Kidney (tissue), 14 donors: Measurements from ENCODE around the gene NEURL1B. TPM values are rescaled to one million over a fixed set of nuclear protein-coding genes. Genes with fewer than 3 reads are reported as not detected.

Experiments used
- DNase-seq, 5 donors: peaks; one replicate each; pipeline ENCODE4 v3.0.0-alpha.2; 2013 to 2020
- FAIRE-seq: peaks from 2 replicates; lab custom pipeline; 2012; peaks lifted over from hg19 to GRCh38; lab: Jason Lieb, UNC
- H3K27ac ChIP-seq, 2 donors: one replicate each; pipeline ENCODE4 v1.7.0; 2013; ENCODE audit warnings: low read depth in 2 of 2, low read length in 2 of 2, inconsistent platforms in 1 of 2
- H3K27me3 ChIP-seq: one replicate; pipeline ENCODE4 v1.7.1; 2013; ENCODE audit warnings: low read length, inconsistent platforms; ENCODE audit not compliant: control insufficient read depth, insufficient read depth
- H3K36me3 ChIP-seq, 3 donors: one replicate each; pipeline versions ENCODE4 v1.7.0 to v1.7.1; 2013; ENCODE audit warnings: low read length in 3 of 3, control low read depth in 1 of 3, inconsistent platforms in 1 of 3; ENCODE audit not compliant: insufficient read depth in 3 of 3, control insufficient read depth in 2 of 3
- H3K4me1 ChIP-seq, 3 donors: one replicate each; pipeline versions ENCODE4 v1.7.0 to v1.7.1; 2013; ENCODE audit warnings: low read length in 3 of 3, inconsistent platforms in 1 of 3, low read depth in 1 of 3; ENCODE audit not compliant: control insufficient read depth in 2 of 3, insufficient read depth in 2 of 3
- H3K4me3 ChIP-seq, 3 donors: one replicate each; pipeline versions ENCODE4 v1.7.0 to v1.8.1; 2013; ENCODE audit warnings: low read length in 3 of 3, control low read depth in 1 of 3, inconsistent platforms in 1 of 3
- H3K9ac ChIP-seq, 3 donors: one replicate each; pipeline versions ENCODE4 v1.7.0 to v1.7.1; 2013; ENCODE audit warnings: low read length in 3 of 3, control low read depth in 1 of 3, inconsistent platforms in 1 of 3
- H3K9me3 ChIP-seq, 3 donors: one replicate each; pipeline versions ENCODE4 v1.7.0 to v1.7.1; 2013; ENCODE audit warnings: low read length in 3 of 3, control low read depth in 1 of 3, inconsistent platforms in 1 of 3; ENCODE audit not compliant: control insufficient read depth in 2 of 3, insufficient read depth in 1 of 3
- intact Hi-C: fragments of 100-400 bp; cut with DNase I; formaldehyde crosslinking; loops from one replicate; pipeline ENCODE4 v1.11.1; 2022
- polyA plus RNA-seq: library from polyadenylated mRNA; stranded (reverse); fragments of 350-450 nt; fragmentation: Illumina TruSeq; extraction: RNeasy Lipid Tissue Mini Kit (QIAGEN cat#74804); gene quantifications from one replicate; pipeline ENCODE4 v1.2.3, GENCODE V29; 2014; ENCODE audit warnings: low read depth, low replicate concordance; ENCODE audit not compliant: insufficient read depth
- total RNA-seq: library from RNA; stranded (reverse); fragmentation: NEBNext Ultra II Directional; extraction: Animal tissue kit (Norgen Biotek cat#: 25700); gene quantifications from one replicate; pipeline ENCODE4 v1.2.1, GENCODE V29; 2021
- TF ChIP-seq, protein P1 (sequence below): IDR thresholded peaks from 3 replicates; pipeline ENCODE4 v1.5.1; 2012; ENCODE audit warnings: mild to moderate bottlenecking, moderate library complexity, borderline replicate concordance; ENCODE audit not compliant: insufficient read depth; ENCODE audit errors: extremely low read depth
- donor health status: control.
- donor health status: control.
- donor health status: control.
- donor health status: control.
- donor health status: control.
- donor health status: DM: yes; HTN: yes; CAD: no.
- donor health status: Normal renal cell carcinoma (clear cell type).

NEURL1B gene
- total and polyA plus RNA-seq, 2 donors from 2014 or later: 5.4 to 42.6 TPM

DNA sequence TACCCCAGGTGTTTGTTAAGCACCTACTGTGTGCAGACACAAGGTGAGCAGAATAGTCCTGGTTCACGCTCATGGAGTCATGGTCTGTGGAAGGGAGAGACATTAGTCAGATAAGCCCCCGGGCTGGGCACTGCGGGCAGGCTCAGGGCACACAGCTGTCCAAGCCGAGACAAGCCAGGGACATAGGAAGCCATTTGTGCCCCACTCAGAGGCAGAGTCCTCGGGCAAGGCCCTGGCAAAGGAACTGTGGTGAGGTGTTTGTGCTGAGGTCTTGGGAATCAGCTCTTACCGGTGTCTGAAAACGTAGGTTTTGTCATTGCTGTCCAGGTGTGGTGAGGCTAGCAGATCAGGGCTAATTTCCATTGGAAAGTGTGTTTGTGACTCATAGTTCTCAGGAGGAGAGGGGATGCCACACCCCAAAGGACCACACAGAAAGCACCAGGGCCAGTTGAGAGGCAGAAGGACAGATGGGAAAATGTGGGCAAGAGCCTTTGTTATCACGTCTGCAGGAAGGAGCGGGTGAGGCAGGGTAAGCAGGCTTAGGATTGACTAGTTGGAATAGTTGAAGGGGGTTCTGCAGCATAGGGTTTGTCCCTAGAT is 46.1 kb upstream of the NEURL1B start:
- intact Hi-C loops: no loop called here
- Histone ChIP-seq H3K36me3 (no peaks in the 10 kb centered on the region), H3K27ac (no peak overlapping the region), H3K27me3 (no peaks in the 10 kb centered on the region), H3K9me3 (no peaks in the 10 kb centered on the region), H3K9ac (no peak overlapping the region), H3K4me3 (no peak overlapping the region), H3K4me1 (peaks cover 0 to 4% (median 0%) of the 10 kb centered on the region in 3 donors)
- no peak for FAIRE-seq
- TF ChIP-seq, protein P1, sequence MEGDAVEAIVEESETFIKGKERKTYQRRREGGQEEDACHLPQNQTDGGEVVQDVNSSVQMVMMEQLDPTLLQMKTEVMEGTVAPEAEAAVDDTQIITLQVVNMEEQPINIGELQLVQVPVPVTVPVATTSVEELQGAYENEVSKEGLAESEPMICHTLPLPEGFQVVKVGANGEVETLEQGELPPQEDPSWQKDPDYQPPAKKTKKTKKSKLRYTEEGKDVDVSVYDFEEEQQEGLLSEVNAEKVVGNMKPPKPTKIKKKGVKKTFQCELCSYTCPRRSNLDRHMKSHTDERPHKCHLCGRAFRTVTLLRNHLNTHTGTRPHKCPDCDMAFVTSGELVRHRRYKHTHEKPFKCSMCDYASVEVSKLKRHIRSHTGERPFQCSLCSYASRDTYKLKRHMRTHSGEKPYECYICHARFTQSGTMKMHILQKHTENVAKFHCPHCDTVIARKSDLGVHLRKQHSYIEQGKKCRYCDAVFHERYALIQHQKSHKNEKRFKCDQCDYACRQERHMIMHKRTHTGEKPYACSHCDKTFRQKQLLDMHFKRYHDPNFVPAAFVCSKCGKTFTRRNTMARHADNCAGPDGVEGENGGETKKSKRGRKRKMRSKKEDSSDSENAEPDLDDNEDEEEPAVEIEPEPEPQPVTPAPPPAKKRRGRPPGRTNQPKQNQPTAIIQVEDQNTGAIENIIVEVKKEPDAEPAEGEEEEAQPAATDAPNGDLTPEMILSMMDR: no peak
- no peak for DNase-seq

DNA sequence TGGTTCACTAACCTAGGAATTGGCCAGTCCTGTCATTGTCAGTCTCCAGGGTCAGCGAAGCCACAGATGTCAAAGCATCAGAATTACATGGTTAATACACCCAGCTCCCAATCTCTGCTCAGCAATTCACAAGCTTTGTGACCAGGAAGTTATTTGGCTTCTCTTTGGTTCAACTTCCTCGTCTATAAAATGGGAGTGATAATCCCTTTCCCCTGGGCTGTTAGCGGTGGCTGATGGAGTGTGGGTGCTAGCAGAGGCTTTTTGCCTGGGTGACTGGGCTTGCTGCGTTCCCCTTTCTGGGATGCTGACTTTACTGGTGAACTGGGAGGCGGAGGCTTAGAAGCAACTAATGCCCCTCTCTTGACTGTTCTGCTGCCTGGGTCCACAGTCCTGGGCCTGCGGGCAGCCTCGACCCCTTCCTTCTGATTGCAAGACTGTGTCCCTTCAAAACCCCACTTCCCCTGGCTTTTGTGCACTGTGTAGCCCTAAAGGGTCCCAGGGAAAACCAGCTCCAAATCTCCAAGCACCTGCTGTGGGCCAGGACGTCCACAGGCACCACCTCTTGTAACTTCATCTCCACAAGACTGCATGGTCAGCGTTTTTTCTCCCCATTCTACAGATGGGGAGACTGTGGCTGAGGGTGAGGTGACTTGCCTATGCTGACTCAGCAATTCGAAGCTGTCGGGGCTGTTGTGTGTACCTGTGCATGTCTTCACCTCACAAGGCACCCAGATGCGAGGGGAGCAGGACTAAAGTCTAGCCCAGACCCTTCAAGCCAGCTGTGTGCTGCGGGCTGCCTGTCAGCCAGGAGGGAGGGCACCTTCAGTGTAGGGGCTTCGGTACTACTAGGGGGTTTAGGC is 45.2 kb upstream of the NEURL1B start:
- no peak for FAIRE-seq
- intact Hi-C loops: no loop called here
- Histone ChIP-seq H3K9me3 (no peaks in the 10 kb centered on the region), H3K36me3 (no peaks in the 10 kb centered on the region), H3K27me3 (no peaks in the 10 kb centered on the region), H3K4me3 (no peak overlapping the region), H3K27ac (no peak overlapping the region), H3K4me1 (peaks cover 0 to 4% (median under 1%) of the 10 kb centered on the region in 3 donors), H3K9ac (no peak overlapping the region)
- TF ChIP-seq, protein P1: no peak
- DNase-seq: no peak

DNA sequence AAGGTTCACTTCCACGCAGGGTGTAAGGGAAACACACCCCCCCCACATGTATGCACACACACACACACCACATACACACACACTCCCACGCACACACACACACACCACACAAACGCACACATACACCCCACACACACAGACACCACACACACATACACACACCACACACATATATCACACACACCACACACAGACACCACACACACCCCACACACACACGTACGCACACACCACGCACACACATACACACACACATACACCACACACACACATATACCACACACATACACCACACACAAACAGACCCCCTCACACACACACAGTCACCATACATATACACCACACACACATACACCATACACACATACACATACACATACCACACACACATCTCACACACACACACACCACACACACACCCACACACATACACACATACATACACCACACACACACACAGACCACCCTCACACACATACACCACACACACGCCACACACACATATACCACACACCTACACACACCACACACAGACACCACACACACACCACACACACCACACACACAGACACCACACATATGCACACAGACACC is 44.3 kb upstream of the NEURL1B start:
- Histone ChIP-seq H3K9me3 (no peaks in the 10 kb centered on the region), H3K4me1 (peaks cover 0 to 4% (median 4%) of the 10 kb centered on the region in 3 donors), H3K36me3 (no peaks in the 10 kb centered on the region), H3K27ac (no peak overlapping the region), H3K9ac (no peak overlapping the region), H3K4me3 (no peak overlapping the region), H3K27me3 (no peaks in the 10 kb centered on the region)
- TF ChIP-seq, protein P1: no peak
- intact Hi-C loops: no loop called here
- FAIRE-seq (no peak), DNase-seq (no peak)
